ENCODE data around the gene HDAC7.

DNA sequence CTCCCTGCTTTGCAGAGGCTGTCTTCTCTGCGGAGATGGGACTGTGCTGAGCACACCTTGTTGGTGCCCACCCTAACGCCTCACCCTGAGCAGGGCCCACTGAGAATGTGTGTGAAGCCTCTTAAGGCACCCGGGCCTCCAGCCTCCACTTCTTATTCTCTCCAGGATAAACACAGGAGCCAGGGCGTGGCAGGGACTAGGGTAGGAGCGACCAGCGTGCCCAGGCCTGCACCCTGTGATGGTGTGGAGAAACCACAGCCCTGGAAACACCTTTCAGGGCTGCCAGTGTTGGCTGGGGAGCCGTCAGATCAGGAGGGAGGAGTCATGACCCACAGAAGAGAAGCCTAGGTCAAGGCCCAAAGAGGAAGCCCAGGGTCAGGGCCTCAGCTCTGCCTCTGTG, 43.8 kb upstream of the HDAC7 start:
- TF ChIP-seq, protein P1, sequence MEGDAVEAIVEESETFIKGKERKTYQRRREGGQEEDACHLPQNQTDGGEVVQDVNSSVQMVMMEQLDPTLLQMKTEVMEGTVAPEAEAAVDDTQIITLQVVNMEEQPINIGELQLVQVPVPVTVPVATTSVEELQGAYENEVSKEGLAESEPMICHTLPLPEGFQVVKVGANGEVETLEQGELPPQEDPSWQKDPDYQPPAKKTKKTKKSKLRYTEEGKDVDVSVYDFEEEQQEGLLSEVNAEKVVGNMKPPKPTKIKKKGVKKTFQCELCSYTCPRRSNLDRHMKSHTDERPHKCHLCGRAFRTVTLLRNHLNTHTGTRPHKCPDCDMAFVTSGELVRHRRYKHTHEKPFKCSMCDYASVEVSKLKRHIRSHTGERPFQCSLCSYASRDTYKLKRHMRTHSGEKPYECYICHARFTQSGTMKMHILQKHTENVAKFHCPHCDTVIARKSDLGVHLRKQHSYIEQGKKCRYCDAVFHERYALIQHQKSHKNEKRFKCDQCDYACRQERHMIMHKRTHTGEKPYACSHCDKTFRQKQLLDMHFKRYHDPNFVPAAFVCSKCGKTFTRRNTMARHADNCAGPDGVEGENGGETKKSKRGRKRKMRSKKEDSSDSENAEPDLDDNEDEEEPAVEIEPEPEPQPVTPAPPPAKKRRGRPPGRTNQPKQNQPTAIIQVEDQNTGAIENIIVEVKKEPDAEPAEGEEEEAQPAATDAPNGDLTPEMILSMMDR (IDR thresholded peaks at IDR 0.05), result no peak
- no peak for TF ChIP-seq ZFX (IDR thresholded peaks at IDR 0.05; ENCODE audit: borderline replicate concordance)
